ENCODE results near the gene GSN. TPM values are rescaled to one million over a fixed set of nuclear protein-coding genes. Genes with fewer than 3 reads are reported as not detected.
"Not testable (repeated sequence)": the region's sequence is repeated elsewhere in the genome, so short reads cannot be mapped to it uniquely, and the experiment has no call there.

The GSN gene
- total RNA-seq, 1 experiment from 2014 or later: 229 TPM

GRCh38 chr9:121288673-121289025 is 20.7 kb downstream of the GSN start:
- no peak for DNase-seq (ENCODE audit: low read depth)

- DNase-seq (ENCODE audit: low read depth): peak; percentile 45
Measured at GRCh38 chr9:121289026-121289771, 21.2 kb downstream of the GSN start.

- DNase-seq (ENCODE audit: low read depth): no peak
Measured at GRCh38 chr9:121289772-121290370, 21.9 kb downstream of the GSN start.

- DNase-seq (ENCODE audit: low read depth): not testable (repeated sequence)
Measured at GRCh38 chr9:121291536-121291935, 23.6 kb downstream of the GSN start.

GRCh38 chr9:121292051-121292450 is 24.1 kb downstream of the GSN start:
- DNase-seq (ENCODE audit: low read depth): no peak

GRCh38 chr9:121292801-121293241 is 24.9 kb downstream of the GSN start:
- DNase-seq (ENCODE audit: low read depth): no peak

- no peak for DNase-seq (ENCODE audit: low read depth)
Measured at GRCh38 chr9:121294151-121294743, 26.3 kb downstream of the GSN start.

- no peak for DNase-seq (ENCODE audit: low read depth)
Measured at GRCh38 chr9:121294866-121295661, 27.1 kb downstream of the GSN start.

GRCh38 chr9:121295662-121296191 is 27.8 kb downstream of the GSN start:
- no peak for DNase-seq (ENCODE audit: low read depth)

- no peak for DNase-seq (ENCODE audit: low read depth)
Measured at GRCh38 chr9:121296213-121297127, 28.5 kb downstream of the GSN start.

- no peak for DNase-seq (ENCODE audit: low read depth)
Measured at GRCh38 chr9:121297389-121297788, 29.4 kb downstream of the GSN start.

GRCh38 chr9:121298016-121298538 is 30.1 kb downstream of the GSN start:
- no peak for DNase-seq (ENCODE audit: low read depth)

- no peak for DNase-seq (ENCODE audit: low read depth)
Measured at GRCh38 chr9:121298689-121299466, 30.9 kb downstream of the GSN start.

- DNase-seq (ENCODE audit: low read depth): no peak
Measured at GRCh38 chr9:121299467-121300282, 31.7 kb downstream of the GSN start.

- no peak for DNase-seq (ENCODE audit: low read depth)
Measured at GRCh38 chr9:121300283-121301119, 32.5 kb downstream of the GSN start.

- no peak for DNase-seq (ENCODE audit: low read depth)
Measured at GRCh38 chr9:121301881-121302286, 33.9 kb downstream of the GSN start.

- no peak for DNase-seq (ENCODE audit: low read depth)
Measured at GRCh38 chr9:121302341-121302740, 34.4 kb downstream of the GSN start.

GRCh38 chr9:121302786-121303185 is 34.8 kb downstream of the GSN start:
- no peak for DNase-seq (ENCODE audit: low read depth)
